ENCODE data around the gene ARR3. TPM values are rescaled to one million over a fixed set of nuclear protein-coding genes. Genes with fewer than 3 reads are reported as not detected.
"Not testable (repeated sequence)": the region's sequence is repeated elsewhere in the genome, so short reads cannot be mapped to it uniquely, and the experiment has no call there.

ARR3 gene
- total RNA-seq, 1 donor from 2014 or later: not detected

- ATAC-seq: no peak
- DNase-seq (ENCODE audit: low spot score): no peak
- intact Hi-C loops (cut with DNase I): no loop called here
Measured at GRCh38 chrX:70264784-70265183, 3.4 kb upstream of the ARR3 start.

DNA sequence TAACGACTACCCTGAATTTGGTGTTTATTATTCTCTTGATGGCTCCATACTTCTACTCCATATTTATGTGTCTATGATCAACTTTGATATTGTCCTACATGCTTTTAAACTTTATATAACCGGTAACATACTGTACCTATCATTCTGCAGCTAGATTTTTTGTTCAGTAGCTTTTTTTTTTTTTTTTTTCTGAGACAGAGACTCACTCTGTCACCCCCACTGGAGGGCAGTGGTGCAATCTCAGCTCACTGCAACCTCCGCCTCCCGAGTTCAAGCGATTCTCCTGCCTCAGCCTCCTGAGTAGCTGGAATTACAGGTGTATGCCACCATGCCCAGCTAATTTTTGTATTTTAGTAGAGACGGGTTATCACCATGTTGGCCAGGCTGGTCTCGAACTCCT, 5.9 kb downstream of the ARR3 start:
- intact Hi-C loops (cut with DNase I); ATAC-seq; DNase-seq (ENCODE audit: low spot score): not testable (repeated sequence)

- intact Hi-C loops (cut with DNase I): no loop called here
- ATAC-seq (no peak), DNase-seq (ENCODE audit: low spot score) (no peak)
Measured at GRCh38 chrX:70279081-70279480, 10.9 kb downstream of the ARR3 start.

GRCh38 chrX:70280573-70280972, 12.4 kb downstream of the ARR3 start:
- DNase-seq (ENCODE audit: low spot score): no peak
- intact Hi-C loops (cut with DNase I): no loop called here
- ATAC-seq: no peak

- ATAC-seq: no peak
- intact Hi-C loops (cut with DNase I): no loop called here
Measured at GRCh38 chrX:70281951-70282350, 13.8 kb downstream of the ARR3 start, which contains the start of gene RAB41. RAB41 (plus strand) TSS chrX:70282172; CDS start chrX:70282218, 46 bp downstream.

GRCh38 chrX:70289168-70289792, 21.1 kb downstream of the ARR3 start:
- no peak for DNase-seq (ENCODE audit: low spot score)
- ATAC-seq: no peak

More at GRCh38 chrX:70281951-70282350, 13.8 kb downstream of the ARR3 start, which contains the start of gene RAB41:
- DNase-seq (ENCODE audit: low spot score): no peak

GRCh38 chrX:70289793-70290770, 21.9 kb downstream of the ARR3 start, which contains the start of the genes KIF4A and PDZD11:
KIF4A (plus strand) TSS chrX:70290104; CDS start chrX:70290459, 355 bp downstream.
PDZD11 (minus strand) TSS chrX:70289927; CDS start chrX:70289341, 586 bp downstream.
- intact Hi-C loops (cut with DNase I): no loop called here
- peak; percentile 86 for DNase-seq (ENCODE audit: low spot score)
- peak; percentile 99 for ATAC-seq

More at GRCh38 chrX:70289168-70289792, 21.1 kb downstream of the ARR3 start:
- intact Hi-C loops (cut with DNase I): no loop called here

DNA sequence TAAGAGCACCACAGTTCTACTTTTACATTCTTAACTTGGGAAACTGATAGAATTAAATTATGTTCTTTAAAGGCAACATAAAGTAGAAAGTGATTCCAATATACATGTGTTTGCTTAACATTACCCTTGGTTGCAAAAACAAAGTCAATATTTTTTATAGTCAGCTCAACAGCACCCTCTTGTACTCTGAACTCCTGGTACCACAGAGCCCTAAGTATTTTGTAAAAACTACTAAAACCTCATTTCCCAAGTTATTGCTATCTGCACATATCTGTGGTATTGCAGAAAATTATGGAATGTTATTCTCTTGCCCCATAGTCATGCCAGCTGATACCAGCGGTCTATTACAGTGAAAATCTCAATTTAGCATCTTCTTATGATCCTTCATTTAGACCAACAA, 24.7 kb downstream of the ARR3 start:
- ATAC-seq: no peak
- intact Hi-C loops (cut with DNase I): no loop called here
- no peak for DNase-seq (ENCODE audit: low spot score)

- ATAC-seq (no peak), DNase-seq (ENCODE audit: low spot score) (no peak)
- intact Hi-C loops (cut with DNase I): no loop called here
Measured at GRCh38 chrX:70293621-70294020, 25.5 kb downstream of the ARR3 start.

GRCh38 chrX:70301716-70302115, 33.6 kb downstream of the ARR3 start:
- no peak for ATAC-seq
- no peak for DNase-seq (ENCODE audit: low spot score)
- intact Hi-C loops (cut with DNase I): no loop called here

GRCh38 chrX:70313503-70313902, 45.4 kb downstream of the ARR3 start:
- no peak for DNase-seq (ENCODE audit: low spot score)
- no peak for ATAC-seq
- intact Hi-C loops (cut with DNase I): no loop called here

- no peak for DNase-seq (ENCODE audit: low spot score)
- no peak for ATAC-seq
- intact Hi-C loops (cut with DNase I): no loop called here
Measured at GRCh38 chrX:70322784-70323183, 54.6 kb downstream of the ARR3 start.

- intact Hi-C loops (cut with DNase I); DNase-seq (ENCODE audit: low spot score); ATAC-seq: not testable (repeated sequence)
Measured at GRCh38 chrX:70323628-70324027, 55.5 kb downstream of the ARR3 start.

DNA sequence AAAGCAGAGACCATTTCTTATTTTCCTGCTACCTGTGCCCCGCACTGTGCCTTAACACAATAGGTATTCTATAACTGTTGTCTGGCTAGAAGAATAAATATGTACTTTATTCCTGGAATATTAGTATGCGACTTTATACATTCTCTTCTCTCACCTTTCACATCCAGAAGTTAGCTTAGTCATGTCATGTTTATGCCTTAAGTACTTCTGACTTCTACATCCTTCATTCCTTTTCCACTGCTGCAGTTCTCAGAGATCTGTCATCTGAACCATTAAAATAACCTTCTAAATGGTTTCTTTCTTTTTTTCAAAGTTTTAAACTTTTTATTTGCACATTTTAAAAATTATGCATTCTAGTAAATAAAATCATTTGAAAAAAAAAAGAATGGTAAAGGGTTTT, 56.2 kb downstream of the ARR3 start:
- ATAC-seq (no peak), DNase-seq (ENCODE audit: low spot score) (no peak)
- intact Hi-C loops (cut with DNase I): no loop called here

DNA sequence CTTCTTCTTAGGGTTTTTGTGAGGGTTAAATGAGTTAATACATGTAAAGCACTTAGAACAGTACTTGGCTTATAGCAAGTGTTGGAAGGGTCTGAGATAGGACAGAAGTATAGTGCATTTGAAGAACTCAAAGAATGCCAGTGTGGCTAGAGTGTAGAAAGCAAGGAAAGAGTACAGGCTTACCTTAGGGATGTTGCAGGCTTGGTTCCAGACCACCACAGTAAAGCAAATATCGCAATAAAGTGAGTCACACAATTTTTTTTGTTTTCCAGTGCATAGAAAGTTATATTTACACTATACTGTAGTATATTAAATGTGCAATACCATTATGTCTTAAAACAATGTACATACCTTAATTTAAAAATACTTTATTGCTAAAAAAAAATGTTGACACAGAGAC, 63.0 kb downstream of the ARR3 start:
- ATAC-seq (no peak), DNase-seq (ENCODE audit: low spot score) (no peak)
- intact Hi-C loops (cut with DNase I): no loop called here

Other genes starting within 250 kb of the ARR3 start
- not detected for gene AWAT2, start 218.4 kb upstream of the ARR3 start, total RNA-seq
- not detected for gene OTUD6A, start 205.9 kb upstream of the ARR3 start, total RNA-seq
- gene IGBP1, start 134.9 kb upstream of the ARR3 start, total RNA-seq: 44.0 TPM
- not detected for gene DGAT2L6, start 90.9 kb upstream of the ARR3 start, total RNA-seq
- gene AWAT1, start 33.7 kb upstream of the ARR3 start, total RNA-seq: not detected
- 1.0 TPM for gene P2RY4, start 8.1 kb upstream of the ARR3 start, total RNA-seq
- gene RAB41, start 13.8 kb downstream of the ARR3 start, total RNA-seq: not detected
- gene PDZD11, start 21.6 kb downstream of the ARR3 start, total RNA-seq: 21.0 TPM
- gene KIF4A, start 21.8 kb downstream of the ARR3 start, total RNA-seq: 0.18 TPM
- 0.22 TPM for gene GDPD2, start 155.0 kb downstream of the ARR3 start, total RNA-seq
- 14.8 TPM for gene DLG3, start 176.5 kb downstream of the ARR3 start, total RNA-seq

Data from sciatic nerve (tissue), 2 donors.